Activated CD4-positive, alpha-beta T cell treated with anti-CD3 and anti-CD28 coated beads, Interleukin-2, amount 10 ng/mL, durations not matched to agents 7 days and 5 days (primary cell): ENCODE measurements around the gene SMG5. TPM values are rescaled to one million over a fixed set of nuclear protein-coding genes. Genes with fewer than 3 reads are reported as not detected.
A peak's percentile ranks its signal among the peaks of the same experiment; 100 is the strongest.
"Not testable (repeated sequence)": the region's sequence is repeated elsewhere in the genome, so short reads cannot be mapped to it uniquely, and the experiment has no call there.

Source experiments
- CTCF ChIA-PET: fragments of 350-600 bp; sonication (Branson Sonifier 250); formaldehyde crosslinking; loops from one replicate; lab custom pipeline; 2021; ENCODE audit warnings: antibody characterized with exemption; lab: Charles Lee
- POLR2A ChIA-PET: fragments of 350-600 bp; sonication (Branson Sonifier 250); formaldehyde crosslinking; loops from one replicate; lab custom pipeline; 2021; ENCODE audit warnings: antibody characterized with exemption; lab: Charles Lee
- DNase-seq: peaks from one replicate; pipeline ENCODE4 v3.0.0-alpha.2; 2020
- H3K27ac Mint-ChIP-seq: one replicate; pipeline ENCODE4 v1.8.0; 2021; ENCODE audit warnings: mild to moderate bottlenecking, moderate library complexity, mixed read lengths
- H3K27me3 Mint-ChIP-seq: one replicate; pipeline ENCODE4 v1.8.0; 2021; ENCODE audit warnings: mixed read lengths
- H3K36me3 Mint-ChIP-seq: one replicate; pipeline ENCODE4 v1.8.0; 2021; ENCODE audit warnings: low read depth, mixed read lengths
- H3K4me1 Mint-ChIP-seq: one replicate; pipeline ENCODE4 v1.8.0; 2021; ENCODE audit warnings: mixed read lengths
- H3K4me3 Mint-ChIP-seq: one replicate; pipeline ENCODE4 v1.8.0; 2021; ENCODE audit warnings: mild to moderate bottlenecking, moderate library complexity, mixed read lengths
- H3K9me3 Mint-ChIP-seq: one replicate; pipeline ENCODE4 v1.8.0; 2021; ENCODE audit warnings: mixed read lengths
- total RNA-seq, 2 experiments: library from RNA; stranded (reverse); gene quantifications; one replicate each; pipeline ENCODE4 v1.2.3, GENCODE V29; 2021

SMG5 gene, protein sequence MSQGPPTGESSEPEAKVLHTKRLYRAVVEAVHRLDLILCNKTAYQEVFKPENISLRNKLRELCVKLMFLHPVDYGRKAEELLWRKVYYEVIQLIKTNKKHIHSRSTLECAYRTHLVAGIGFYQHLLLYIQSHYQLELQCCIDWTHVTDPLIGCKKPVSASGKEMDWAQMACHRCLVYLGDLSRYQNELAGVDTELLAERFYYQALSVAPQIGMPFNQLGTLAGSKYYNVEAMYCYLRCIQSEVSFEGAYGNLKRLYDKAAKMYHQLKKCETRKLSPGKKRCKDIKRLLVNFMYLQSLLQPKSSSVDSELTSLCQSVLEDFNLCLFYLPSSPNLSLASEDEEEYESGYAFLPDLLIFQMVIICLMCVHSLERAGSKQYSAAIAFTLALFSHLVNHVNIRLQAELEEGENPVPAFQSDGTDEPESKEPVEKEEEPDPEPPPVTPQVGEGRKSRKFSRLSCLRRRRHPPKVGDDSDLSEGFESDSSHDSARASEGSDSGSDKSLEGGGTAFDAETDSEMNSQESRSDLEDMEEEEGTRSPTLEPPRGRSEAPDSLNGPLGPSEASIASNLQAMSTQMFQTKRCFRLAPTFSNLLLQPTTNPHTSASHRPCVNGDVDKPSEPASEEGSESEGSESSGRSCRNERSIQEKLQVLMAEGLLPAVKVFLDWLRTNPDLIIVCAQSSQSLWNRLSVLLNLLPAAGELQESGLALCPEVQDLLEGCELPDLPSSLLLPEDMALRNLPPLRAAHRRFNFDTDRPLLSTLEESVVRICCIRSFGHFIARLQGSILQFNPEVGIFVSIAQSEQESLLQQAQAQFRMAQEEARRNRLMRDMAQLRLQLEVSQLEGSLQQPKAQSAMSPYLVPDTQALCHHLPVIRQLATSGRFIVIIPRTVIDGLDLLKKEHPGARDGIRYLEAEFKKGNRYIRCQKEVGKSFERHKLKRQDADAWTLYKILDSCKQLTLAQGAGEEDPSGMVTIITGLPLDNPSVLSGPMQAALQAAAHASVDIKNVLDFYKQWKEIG
- 10 to 100 TPM; 68.0 to 68.1 TPM for total RNA-seq

- H3K4me1 Mint-ChIP-seq = peaks cover 38% of the 10 kb centered on the region
- peak within 1 kb of the TSS; percentile 97 for H3K4me3 Mint-ChIP-seq
- no peaks in the 10 kb centered on the region for H3K27me3 Mint-ChIP-seq
- peak within 1 kb of the TSS; percentile 94 for H3K27ac Mint-ChIP-seq
- H3K9me3 Mint-ChIP-seq = no peaks in the 10 kb centered on the region
- peaks cover 20% of the 10 kb centered on the region for H3K36me3 Mint-ChIP-seq
- peak; percentile 98 for DNase-seq
- ChIA-PET POLR2A (interaction anchor here (0.6 kb wide), 1 partner anchor 238 kb away, joined by 7 read pairs; no protein-coding TSS in a partner anchor), CTCF (interaction anchor here (0.6 to 5.3 kb wide), 13 partner anchors 9 to 216 kb away, joined by 3 to 21 read pairs (median 3); partner anchors contain the start of gene VHLL)
Measured at GRCh38 chr1:156282479-156283222, at the start of gene SMG5. TSS of gene SMG5 (minus strand) at chr1:156282825. CDS start at chr1:156282680, 145 bp downstream.

DNA sequence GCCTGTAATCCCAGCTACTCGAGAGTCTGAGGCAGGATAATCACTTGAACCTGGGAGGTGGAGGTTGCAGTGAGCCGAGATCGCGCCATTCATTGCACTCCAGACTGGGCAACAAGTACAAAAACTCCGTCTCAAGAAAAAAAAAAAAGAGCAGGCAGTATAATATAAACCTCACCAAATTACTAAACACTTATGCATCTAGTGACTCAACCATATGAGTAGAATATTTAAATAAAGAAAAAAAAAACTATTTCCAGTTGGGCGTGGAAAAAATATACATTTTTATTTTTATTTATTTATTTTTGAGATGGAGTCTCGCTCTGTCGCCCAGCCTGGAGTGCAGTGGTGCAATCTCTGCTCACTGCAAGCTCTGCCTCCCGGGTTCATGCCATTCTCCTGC, 40.6 kb upstream of the SMG5 start:
- CTCF ChIA-PET = interaction anchor here (0.6 to 1.2 kb wide), 3 partner anchors 10 to 98 kb away, joined by 3 to 6 read pairs (median 3); no protein-coding TSS in a partner anchor
- peaks cover 36% of the 10 kb centered on the region for H3K36me3 Mint-ChIP-seq
- DNase-seq, H3K9me3 Mint-ChIP-seq, H3K27ac Mint-ChIP-seq, H3K4me3 Mint-ChIP-seq, H3K4me1 Mint-ChIP-seq, H3K27me3 Mint-ChIP-seq, POLR2A ChIA-PET: not testable (repeated sequence)

DNA sequence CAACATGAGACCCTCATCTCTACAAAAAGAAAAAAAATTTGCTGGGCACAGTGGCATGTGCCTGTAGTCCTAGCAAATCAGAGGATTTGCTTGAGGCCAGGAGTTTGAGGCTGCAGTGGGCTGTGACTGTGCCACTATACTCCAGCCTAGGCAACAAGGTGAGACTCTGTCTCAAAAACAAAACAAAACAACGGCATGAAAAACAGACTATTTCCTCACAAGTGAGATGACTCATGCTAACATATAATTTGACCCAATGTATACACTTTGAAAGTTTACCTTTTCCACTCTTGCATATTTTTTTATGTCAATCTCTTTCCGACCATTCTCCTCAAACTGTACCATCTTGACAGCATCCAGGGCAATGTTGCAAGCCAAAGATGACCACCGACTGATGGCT, 37.9 kb upstream of the SMG5 start:
- Mint-ChIP-seq H3K27me3 (no peaks in the 10 kb centered on the region), H3K9me3 (no peaks in the 10 kb centered on the region), H3K4me1 (no peaks in the 10 kb centered on the region), H3K4me3 (no peak overlapping the region), H3K36me3 (peaks cover 49% of the 10 kb centered on the region), H3K27ac (no peak overlapping the region)
- POLR2A ChIA-PET = no interaction called here
- DNase-seq = no peak
- CTCF ChIA-PET = no interaction called here

GRCh38 chr1:156319664-156320063, 37.0 kb upstream of the SMG5 start:
- Mint-ChIP-seq H3K27ac (no peak overlapping the region), H3K4me1 (no peaks in the 10 kb centered on the region)
- POLR2A ChIA-PET = no interaction called here

DNA sequence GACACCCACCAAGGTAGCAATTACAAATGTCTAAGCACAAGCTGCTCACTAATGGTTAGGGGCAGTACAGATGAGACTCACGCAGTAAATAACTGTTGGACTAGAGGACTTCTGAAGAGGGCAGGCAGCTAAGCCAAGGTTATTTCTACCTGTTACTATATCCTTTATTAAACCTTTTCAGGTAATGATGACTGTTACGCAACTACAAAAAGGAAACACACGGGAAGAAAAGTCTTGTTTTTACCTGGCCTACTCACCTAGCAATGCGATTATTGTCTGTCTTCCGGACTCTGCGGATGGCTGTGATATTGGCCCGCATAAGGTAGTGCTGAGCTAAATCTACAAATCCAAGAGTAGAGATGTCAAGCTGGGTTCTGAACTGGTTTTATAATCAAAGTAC, 34.3 kb upstream of the SMG5 start:
- Mint-ChIP-seq H3K27ac (no peak overlapping the region), H3K27me3 (no peaks in the 10 kb centered on the region), H3K4me3 (no peak overlapping the region), H3K4me1 (no peaks in the 10 kb centered on the region), H3K36me3 (peaks cover 48% of the 10 kb centered on the region), H3K9me3 (no peaks in the 10 kb centered on the region)
- POLR2A ChIA-PET = no interaction called here
- DNase-seq = no peak
- CTCF ChIA-PET = interaction anchor here (0.5 to 1.0 kb wide), 4 partner anchors 10 to 33 kb away, joined by 3 to 4 read pairs (median 3); no protein-coding TSS in a partner anchor

More at GRCh38 chr1:156319664-156320063, 37.0 kb upstream of the SMG5 start:
- Mint-ChIP-seq H3K27me3 (no peaks in the 10 kb centered on the region), H3K4me3 (no peak overlapping the region), H3K9me3 (no peaks in the 10 kb centered on the region), H3K36me3 (peaks cover 43% of the 10 kb centered on the region)
- CTCF ChIA-PET = interaction anchor here (0.6 to 1.9 kb wide), 16 partner anchors 9 to 190 kb away, joined by 3 to 8 read pairs (median 4); partner anchors contain the start of gene CCT3
- peak; percentile 43 for DNase-seq

GRCh38 chr1:156310962-156311361, 28.3 kb upstream of the SMG5 start:
- Mint-ChIP-seq H3K4me1 (no peaks in the 10 kb centered on the region), H3K36me3 (peaks cover 50% of the 10 kb centered on the region), H3K27ac (no peak overlapping the region), H3K9me3 (no peaks in the 10 kb centered on the region), H3K4me3 (no peak overlapping the region), H3K27me3 (no peaks in the 10 kb centered on the region)
- POLR2A ChIA-PET = no interaction called here
- CTCF ChIA-PET = interaction anchor here (0.8 kb wide), 1 partner anchor 8 kb away, joined by 3 read pairs; no protein-coding TSS in a partner anchor
- no peak for DNase-seq

GRCh38 chr1:156308078-156308477, 25.5 kb upstream of the SMG5 start:
- DNase-seq = no peak
- Mint-ChIP-seq H3K27ac (no peak overlapping the region), H3K36me3 (peaks cover 37% of the 10 kb centered on the region), H3K4me1 (peaks cover 1% of the 10 kb centered on the region), H3K9me3 (no peaks in the 10 kb centered on the region), H3K4me3 (no peak overlapping the region), H3K27me3 (no peaks in the 10 kb centered on the region)
- POLR2A ChIA-PET = no interaction called here
- CTCF ChIA-PET = interaction anchor here (1.2 to 1.3 kb wide), 2 partner anchors 25 to 211 kb away, joined by 3 to 4 read pairs; partner anchors contain the start of gene SMG5

DNA sequence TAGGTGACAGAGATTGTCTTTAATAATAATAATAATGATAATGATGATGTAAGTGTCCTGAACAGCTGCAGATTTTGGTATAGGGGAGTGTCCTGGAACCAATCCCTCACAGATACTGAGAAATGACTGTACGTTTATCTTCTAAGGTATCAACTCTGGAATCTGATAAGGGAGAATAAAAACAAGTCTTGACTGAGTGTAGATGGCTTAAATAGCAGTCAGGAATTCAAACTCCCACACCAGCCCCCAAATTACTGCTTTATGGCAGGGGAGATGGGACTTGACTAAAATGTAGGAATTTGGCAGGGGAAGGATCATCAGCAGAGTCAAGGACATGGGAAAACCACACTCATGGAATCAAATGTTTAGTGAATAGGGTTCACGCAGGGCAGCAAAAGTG, 22.6 kb upstream of the SMG5 start:
- H3K36me3 Mint-ChIP-seq = peaks cover 19% of the 10 kb centered on the region
- ChIA-PET CTCF (interaction anchor here (0.6 to 1.3 kb wide), 2 partner anchors 20 to 374 kb away, joined by 3 read pairs; no protein-coding TSS in a partner anchor), POLR2A (interaction anchor here (0.7 kb wide), 1 partner anchor 190 kb away, joined by 3 read pairs; no protein-coding TSS in a partner anchor)

DNA sequence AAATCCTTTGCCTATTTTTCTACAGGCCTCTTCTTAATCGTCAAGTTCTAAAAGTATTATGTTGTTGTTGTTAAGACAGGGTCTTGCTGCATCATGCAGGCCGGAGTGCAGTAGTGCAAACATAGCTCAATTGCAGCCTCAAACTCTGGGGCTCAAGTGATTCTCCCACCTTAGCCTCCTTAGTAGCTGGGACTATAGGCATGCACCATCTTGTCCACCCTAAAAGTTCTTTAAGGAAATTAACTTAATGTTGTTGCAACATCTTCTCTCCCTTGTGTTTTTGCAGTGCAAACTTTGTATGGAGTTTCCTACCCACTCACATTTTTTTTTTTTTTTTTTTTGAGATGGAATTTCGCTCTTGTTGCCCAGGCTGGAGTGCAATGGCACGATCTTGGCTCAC, 20.6 kb upstream of the SMG5 start:
- POLR2A ChIA-PET = no interaction called here
- CTCF ChIA-PET = interaction anchor here (0.7 to 1.6 kb wide), 3 partner anchors 16 to 41 kb away, joined by 3 to 4 read pairs (median 3); no protein-coding TSS in a partner anchor
- Mint-ChIP-seq H3K27ac (no peak overlapping the region), H3K4me1 (peaks cover 1% of the 10 kb centered on the region), H3K36me3 (peaks cover 10% of the 10 kb centered on the region), H3K4me3 (no peak overlapping the region), H3K9me3 (no peaks in the 10 kb centered on the region), H3K27me3 (no peaks in the 10 kb centered on the region)
- DNase-seq = no peak

More for the DNA sequence above, 22.6 kb upstream of the SMG5 start:
- Mint-ChIP-seq H3K4me1 (peaks cover 1% of the 10 kb centered on the region), H3K9me3 (no peaks in the 10 kb centered on the region), H3K27me3 (no peaks in the 10 kb centered on the region), H3K27ac (no peak overlapping the region), H3K4me3 (no peak overlapping the region)
- DNase-seq = no peak

DNA sequence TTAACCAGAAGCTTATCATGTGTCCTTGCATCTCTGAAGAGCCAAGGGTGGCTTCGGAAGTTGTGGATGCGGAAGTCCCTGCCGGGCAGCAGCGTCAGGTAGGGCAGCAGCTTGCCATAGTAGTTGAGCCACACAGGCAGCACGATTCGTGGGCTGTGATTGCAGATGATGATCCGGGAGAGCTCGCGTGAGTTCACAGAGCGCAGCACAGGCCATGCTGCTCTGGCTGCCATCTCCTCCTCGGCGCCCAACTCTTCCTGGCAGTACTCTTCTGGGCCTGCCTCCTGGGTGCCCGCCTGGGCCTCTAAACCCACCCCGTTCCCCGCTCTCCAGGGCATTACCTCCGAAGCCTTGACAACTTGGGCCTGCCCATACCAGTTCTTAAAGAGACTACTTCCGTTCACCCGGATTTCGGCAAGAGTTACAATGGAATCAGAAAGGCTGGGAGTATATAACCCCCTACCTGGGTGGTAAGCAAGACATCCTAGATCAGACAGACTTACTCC, 16.3 kb upstream of the SMG5 start, which contains the start of gene VHLL:
Gene VHLL (minus strand): TSS at position 456 of the 506 bp plus-strand sequence. CDS start 118 bp downstream, at position 338.
- no peak for DNase-seq
- H3K4me1 Mint-ChIP-seq = peaks cover 19% of the 10 kb centered on the region
- H3K36me3 Mint-ChIP-seq = no peaks in the 10 kb centered on the region
- H3K4me3 Mint-ChIP-seq = no peak within 1 kb of the TSS
- H3K27me3 Mint-ChIP-seq = no peaks in the 10 kb centered on the region
- CTCF ChIA-PET = interaction anchor here (0.6 to 4.0 kb wide), 3 partner anchors 13 to 157 kb away, joined by 3 to 11 read pairs (median 3); partner anchors contain the start of genes SMG5 and TMEM79
- H3K27ac Mint-ChIP-seq = peak within 1 kb of the TSS; percentile 31
- POLR2A ChIA-PET = no interaction called here
- H3K9me3 Mint-ChIP-seq = no peaks in the 10 kb centered on the region

DNA sequence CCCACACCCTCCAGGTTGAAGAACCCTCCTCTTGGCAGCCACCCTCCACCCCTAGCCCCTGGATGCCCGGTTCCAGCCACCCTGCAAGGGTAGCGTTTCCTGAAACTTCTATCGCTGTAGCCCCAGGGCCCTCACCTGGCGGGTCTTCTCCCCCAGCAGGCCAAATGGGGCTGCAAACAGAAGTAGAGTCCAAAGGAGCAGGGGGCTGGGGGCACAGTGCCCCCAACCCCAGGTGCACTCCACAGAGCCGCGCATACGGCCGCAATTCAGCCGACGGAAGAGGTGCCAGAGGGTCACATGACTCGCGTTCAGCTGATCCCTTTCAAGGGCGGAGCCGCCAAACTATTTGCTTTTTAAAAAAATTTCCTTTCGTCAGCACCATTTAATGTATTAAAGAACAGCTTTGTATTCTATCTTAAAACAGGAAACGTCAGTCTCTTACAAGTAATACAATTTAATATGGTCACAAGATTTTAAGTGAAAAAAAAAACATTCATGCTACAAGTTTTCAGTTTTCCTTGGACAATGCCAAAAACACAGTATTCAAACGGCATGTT, 12.8 kb upstream of the SMG5 start, which contains the start of gene GLMP:
Gene GLMP (minus strand): TSS at position 289 of the 557 bp plus-strand sequence. CDS start 34 bp downstream, at position 255.
- peak within 1 kb of the TSS; percentile 86 for H3K4me3 Mint-ChIP-seq
- ChIA-PET CTCF (interaction anchor here (0.7 to 1.1 kb wide), 4 partner anchors 14 to 174 kb away, joined by 3 to 4 read pairs (median 3); no protein-coding TSS in a partner anchor), POLR2A (no interaction called here)
- no peaks in the 10 kb centered on the region for H3K9me3 Mint-ChIP-seq
- DNase-seq = peak; percentile 76
- peaks cover 2% of the 10 kb centered on the region for H3K36me3 Mint-ChIP-seq
- H3K27me3 Mint-ChIP-seq = no peaks in the 10 kb centered on the region
- H3K27ac Mint-ChIP-seq = peak within 1 kb of the TSS; percentile 89
- H3K4me1 Mint-ChIP-seq = peaks cover 20% of the 10 kb centered on the region
